MM.1S (cell line): ENCODE measurements around the gene RPL7L1.

ENCODE experiments used
- CTCF ChIP-seq: fragments of 300-600 bp; sonication (generic); IDR thresholded peaks from 2 replicates; pipeline ENCODE4 v1.5.1; 2016; ENCODE audit warnings: antibody characterized with exemption, low read length, mixed read lengths
- EZH2phosphoT487 ChIP-seq: fragments of 300-600 bp; sonication (generic); IDR thresholded peaks from 2 replicates; pipeline ENCODE4 v1.6.1; 2018; ENCODE audit warnings: antibody characterized with exemption, low read length

- no peak for TF ChIP-seq CTCF
- no peak for TF ChIP-seq EZH2phosphoT487
Measured at GRCh38 chr6:42937548-42938427, 58.4 kb downstream of the RPL7L1 start.
